HCT116 (cell line): ENCODE measurements around the gene ZNHIT6. TPM values are rescaled to one million over a fixed set of nuclear protein-coding genes. Genes with fewer than 3 reads are reported as not detected.

Experiments used
- ATAC-seq: fragments of 200-7000 bp; cut with Tn5 transposase; 2 replicates; pipeline ENCODE4 v1.9.1; 2020; ENCODE audit warnings: mild to moderate bottlenecking, moderate library complexity
- BruUV-seq: library from RNA; stranded (reverse); fragments of 400-500 nt; replicated peaks from 2 replicates; lab custom pipeline; 2021; lab: Mats Ljungman, UMichigan
- CTCF ChIA-PET: fragments of 300-600 bp; sonication (Branson Sonifier 250); formaldehyde crosslinking; loops from one replicate; lab custom pipeline; 2021; ENCODE audit warnings: antibody characterized with exemption; lab: Charles Lee
- POLR2A ChIA-PET: fragments of 300-600, 350-600 bp; sonication (Branson Sonifier 250); formaldehyde crosslinking; loops from one replicate; lab custom pipeline; 2021; ENCODE audit warnings: antibody characterized with exemption; lab: Charles Lee
- RAD21 ChIA-PET, 2 experiments: fragments of 300-600 bp; sonication (Branson Sonifier 250); formaldehyde crosslinking; loops; one replicate each; lab custom pipeline; 2023; ENCODE audit warnings: low total read pairs in 2 of 2; ENCODE audit not compliant: uncharacterized antibody in 2 of 2, unreplicated experiment in 2 of 2, low non-redundant PET in 1 of 2; lab: Charles Lee
- DNase-seq: peaks from one replicate; pipeline ENCODE4 v3.0.0-alpha.2; 2010; ENCODE audit warnings: low read depth, low spot score
- H2AFZ ChIP-seq: fragments of 200-600 bp; shearing (Covaris generic), sonication (generic); 2 replicates; pipeline ENCODE4 v1.6.1; 2017; ENCODE audit warnings: low read depth, mixed run types, mixed read lengths, antibody characterized with exemption, low read length; ENCODE audit not compliant: poor library complexity, severe bottlenecking
- H3K27ac ChIP-seq: 2 replicates; pipeline ENCODE4 v1.5.1; 2012; ENCODE audit warnings: low read depth, low read length
- H3K27me3 ChIP-seq: fragments of 200-600 bp; sonication (generic); 2 replicates; pipeline ENCODE4 v1.6.1; 2016; ENCODE audit warnings: mixed run types, low read length, mixed read lengths; ENCODE audit not compliant: insufficient read depth
- H3K36me3 ChIP-seq, 2 experiments: fragments of 200-500 bp in 1 of 2; fragments of 200-600 bp in 1 of 2; sonication (Bioruptor generic) in 1 of 2; sonication (generic) in 1 of 2; 2 replicates each; pipeline versions ENCODE4 v1.5.1 to v1.6.1; 2014 to 2016; ENCODE audit warnings: low read length in 2 of 2, inconsistent platforms in 1 of 2, mixed read lengths in 1 of 2, mixed run types in 1 of 2; ENCODE audit not compliant: insufficient read depth in 2 of 2, control insufficient read depth in 1 of 2
- H3K4me1 ChIP-seq, 2 experiments: fragments of 200-600 bp in 1 of 2; sonication (generic) in 1 of 2; 2 replicates each; pipeline versions ENCODE4 v1.5.1 to v1.6.1; 2012 to 2017; ENCODE audit warnings: low read length in 2 of 2, inconsistent platforms in 1 of 2, mild to moderate bottlenecking in 1 of 2, mixed read lengths in 1 of 2, mixed run types in 1 of 2, moderate library complexity in 1 of 2; ENCODE audit not compliant: insufficient read depth in 2 of 2, control insufficient read depth in 1 of 2
- H3K4me2 ChIP-seq: fragments of 200-600 bp; sonication (generic); 2 replicates; pipeline ENCODE4 v1.6.1; 2017; ENCODE audit warnings: mixed run types, low read length, mixed read lengths
- H3K4me3 ChIP-seq, 2 experiments: fragments of 200-600 bp in 1 of 2; sonication (generic) in 1 of 2; replicated peaks in 1 of 2; 2 replicates each; pipeline ENCODE4 v1.5.1; 2011 to 2016; ENCODE audit warnings: low read length in 2 of 2, control low read depth in 1 of 2, low read depth in 1 of 2, mild to moderate bottlenecking in 1 of 2, mixed read lengths in 1 of 2, mixed run types in 1 of 2
- H3K79me2 ChIP-seq: fragments of 200-600 bp; sonication (generic); 2 replicates; pipeline ENCODE4 v1.6.1; 2017; ENCODE audit warnings: mild to moderate bottlenecking, mixed run types, low read length, moderate library complexity, mixed read lengths; ENCODE audit not compliant: insufficient read depth
- H3K9ac ChIP-seq: fragments of 200-600 bp; sonication (generic); 2 replicates; pipeline ENCODE4 v1.6.1; 2016; ENCODE audit warnings: low read length, mixed read lengths
- H3K9me2 ChIP-seq: fragments of 200-600 bp; sonication (generic), shearing (Covaris generic); 2 replicates; pipeline ENCODE4 v1.6.1; 2017; ENCODE audit warnings: mixed run types, mild to moderate bottlenecking, moderate library complexity; ENCODE audit not compliant: insufficient read depth
- H3K9me3 ChIP-seq, 2 experiments: fragments of 200-500 bp in 1 of 2; fragments of 200-600 bp in 1 of 2; sonication (Bioruptor generic) in 1 of 2; sonication (generic) in 1 of 2; 2 replicates each; pipeline ENCODE4 v1.6.1; 2014 to 2017; ENCODE audit warnings: low read length in 2 of 2, mixed read lengths in 2 of 2, inconsistent platforms in 1 of 2, low read depth in 1 of 2, mild to moderate bottlenecking in 1 of 2, mixed run types in 1 of 2, moderate library complexity in 1 of 2; ENCODE audit not compliant: control insufficient read depth in 1 of 2, insufficient read depth in 1 of 2
- H4K20me1 ChIP-seq: fragments of 200-600 bp; sonication (generic), shearing (Covaris generic); 2 replicates; pipeline ENCODE4 v1.6.1; 2017; ENCODE audit warnings: mixed run types, mild to moderate bottlenecking, moderate library complexity; ENCODE audit not compliant: insufficient read depth
- ATF3 ChIP-seq: IDR thresholded peaks from 2 replicates; pipeline ENCODE4 v1.6.1; 2012
- CBX3 ChIP-seq: IDR thresholded peaks from 2 replicates; pipeline ENCODE4 v1.6.1; 2012; ENCODE audit warnings: low read depth
- CEBPB ChIP-seq: IDR thresholded peaks from 2 replicates; pipeline ENCODE4 v1.6.1; 2012; ENCODE audit warnings: low read depth
- EGR1 ChIP-seq: IDR thresholded peaks from 2 replicates; pipeline ENCODE4 v1.6.1; 2012; ENCODE audit warnings: low read depth
- REST ChIP-seq: IDR thresholded peaks from 2 replicates; pipeline ENCODE4 v1.6.1; 2012; ENCODE audit warnings: low read depth
- SIN3A ChIP-seq: IDR thresholded peaks from 2 replicates; pipeline ENCODE4 v1.6.1; 2012; ENCODE audit warnings: low read depth
- TCF7L2 ChIP-seq: IDR thresholded peaks from 2 replicates; pipeline ENCODE4 v1.7.0; 2011; ENCODE audit warnings: borderline replicate concordance, inconsistent platforms; ENCODE audit not compliant: insufficient read depth, insufficient read length; ENCODE audit errors: extremely low read depth
- ZFX ChIP-seq: fragments of 450-650 bp; IDR thresholded peaks from 2 replicates; pipeline ENCODE4 v1.6.1; 2017
- intact Hi-C: fragments of 100-400 bp; cut with micrococcal nuclease; formaldehyde crosslinking; loops from 2 replicates; pipeline ENCODE4 v1.10.0; 2022
- total RNA-seq: library from RNA; stranded (reverse); gene quantifications from one replicate; pipeline ENCODE4 v1.2.1, GENCODE V29; 2021; ENCODE audit not compliant: unreplicated experiment
- TF ChIP-seq, protein P1 (sequence below): IDR thresholded peaks from 2 replicates; pipeline ENCODE4 v1.6.1; 2011; ENCODE audit warnings: mild to moderate bottlenecking, low read length, moderate library complexity; ENCODE audit not compliant: insufficient replicate concordance; ENCODE audit errors: extremely low read depth

ZNHIT6 gene
- total RNA-seq, 1 experiment from 2014 or later, result 18.4 TPM

GRCh38 chr1:85660541-85660940 lies 47.7 kb downstream of the ZNHIT6 start (continued):
- TF ChIP-seq REST (no peak), TCF7L2 (no peak)

- no peak for DNase-seq
- intact Hi-C loops, result no loop called here
- Histone ChIP-seq H4K20me1 (no peaks in the 10 kb centered on the region), H3K27me3 (no peaks in the 10 kb centered on the region), H3K9me2 (no peaks in the 10 kb centered on the region), H3K9me3 (no peaks in the 10 kb centered on the region), H3K79me2 (no peaks in the 10 kb centered on the region; the same call in 1 of the 2 replicates), H3K4me3 (no peak overlapping the region), H3K4me2 (no peak overlapping the region), H3K9ac (no peak overlapping the region), H3K27ac (no peak overlapping the region), H3K4me1 (peaks cover 0 to 20% of the 10 kb centered on the region in 2 experiments; a peak in 2 of 4 replicates), H2AFZ (no peak overlapping the region), H3K36me3 (no peaks in the 10 kb centered on the region; a peak in 1 of 4 replicates)
- ChIA-PET POLR2A (no interaction called here), CTCF (interaction anchor here (1.2 kb wide), 1 partner anchor 52 kb away, joined by 3 read pairs; no protein-coding TSS in a partner anchor), RAD21 (no interaction called here)
- no TSS peak for BruUV-seq
- TF ChIP-seq CBX3 (no peak), SIN3A (no peak), CEBPB (no peak), EGR1 (no peak), ATF3 (no peak), ZFX (no peak)
- TF ChIP-seq, protein P1, sequence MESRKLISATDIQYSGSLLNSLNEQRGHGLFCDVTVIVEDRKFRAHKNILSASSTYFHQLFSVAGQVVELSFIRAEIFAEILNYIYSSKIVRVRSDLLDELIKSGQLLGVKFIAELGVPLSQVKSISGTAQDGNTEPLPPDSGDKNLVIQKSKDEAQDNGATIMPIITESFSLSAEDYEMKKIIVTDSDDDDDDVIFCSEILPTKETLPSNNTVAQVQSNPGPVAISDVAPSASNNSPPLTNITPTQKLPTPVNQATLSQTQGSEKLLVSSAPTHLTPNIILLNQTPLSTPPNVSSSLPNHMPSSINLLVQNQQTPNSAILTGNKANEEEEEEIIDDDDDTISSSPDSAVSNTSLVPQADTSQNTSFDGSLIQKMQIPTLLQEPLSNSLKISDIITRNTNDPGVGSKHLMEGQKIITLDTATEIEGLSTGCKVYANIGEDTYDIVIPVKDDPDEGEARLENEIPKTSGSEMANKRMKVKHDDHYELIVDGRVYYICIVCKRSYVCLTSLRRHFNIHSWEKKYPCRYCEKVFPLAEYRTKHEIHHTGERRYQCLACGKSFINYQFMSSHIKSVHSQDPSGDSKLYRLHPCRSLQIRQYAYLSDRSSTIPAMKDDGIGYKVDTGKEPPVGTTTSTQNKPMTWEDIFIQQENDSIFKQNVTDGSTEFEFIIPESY, result no peak
- no peak for ATAC-seq
Measured at GRCh38 chr1:85659174-85659573, 49.1 kb downstream of the ZNHIT6 start.
